ENCODE results near the gene ITPRID2.
"Not testable (repeated sequence)": the region's sequence is repeated elsewhere in the genome, so short reads cannot be mapped to it uniquely, and the experiment has no call there.

ITPRID2 gene

DNA sequence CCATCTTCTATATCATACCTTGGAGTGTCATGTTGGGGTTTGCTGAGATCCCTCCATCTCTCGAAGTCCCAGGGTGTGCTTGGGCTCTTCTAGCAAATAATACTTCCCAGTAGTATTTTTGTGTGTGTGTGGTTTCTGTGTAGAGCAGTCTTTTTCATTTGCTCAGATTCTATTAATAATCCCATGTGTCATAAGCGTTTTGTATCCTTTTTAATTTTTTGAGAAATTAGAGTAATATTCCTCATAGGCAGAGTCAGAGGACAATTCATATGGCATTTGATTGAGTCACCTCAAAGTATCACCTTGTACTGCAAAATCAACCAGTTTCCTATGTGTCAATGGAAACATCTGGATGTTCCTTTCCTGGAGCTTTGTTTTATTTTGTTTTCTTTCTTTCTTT is 56.7 kb downstream of the ITPRID2 start:
- TF ChIP-seq, protein P1, sequence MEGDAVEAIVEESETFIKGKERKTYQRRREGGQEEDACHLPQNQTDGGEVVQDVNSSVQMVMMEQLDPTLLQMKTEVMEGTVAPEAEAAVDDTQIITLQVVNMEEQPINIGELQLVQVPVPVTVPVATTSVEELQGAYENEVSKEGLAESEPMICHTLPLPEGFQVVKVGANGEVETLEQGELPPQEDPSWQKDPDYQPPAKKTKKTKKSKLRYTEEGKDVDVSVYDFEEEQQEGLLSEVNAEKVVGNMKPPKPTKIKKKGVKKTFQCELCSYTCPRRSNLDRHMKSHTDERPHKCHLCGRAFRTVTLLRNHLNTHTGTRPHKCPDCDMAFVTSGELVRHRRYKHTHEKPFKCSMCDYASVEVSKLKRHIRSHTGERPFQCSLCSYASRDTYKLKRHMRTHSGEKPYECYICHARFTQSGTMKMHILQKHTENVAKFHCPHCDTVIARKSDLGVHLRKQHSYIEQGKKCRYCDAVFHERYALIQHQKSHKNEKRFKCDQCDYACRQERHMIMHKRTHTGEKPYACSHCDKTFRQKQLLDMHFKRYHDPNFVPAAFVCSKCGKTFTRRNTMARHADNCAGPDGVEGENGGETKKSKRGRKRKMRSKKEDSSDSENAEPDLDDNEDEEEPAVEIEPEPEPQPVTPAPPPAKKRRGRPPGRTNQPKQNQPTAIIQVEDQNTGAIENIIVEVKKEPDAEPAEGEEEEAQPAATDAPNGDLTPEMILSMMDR (conservative IDR thresholded peaks at IDR 0.05; ENCODE audit: low read depth, low read length) = no peak
- no peak for DNase-seq (ENCODE audit: low read depth)
- H3K4me3 ChIP-seq (ENCODE audit: low read length) = no peak overlapping the region

DNA sequence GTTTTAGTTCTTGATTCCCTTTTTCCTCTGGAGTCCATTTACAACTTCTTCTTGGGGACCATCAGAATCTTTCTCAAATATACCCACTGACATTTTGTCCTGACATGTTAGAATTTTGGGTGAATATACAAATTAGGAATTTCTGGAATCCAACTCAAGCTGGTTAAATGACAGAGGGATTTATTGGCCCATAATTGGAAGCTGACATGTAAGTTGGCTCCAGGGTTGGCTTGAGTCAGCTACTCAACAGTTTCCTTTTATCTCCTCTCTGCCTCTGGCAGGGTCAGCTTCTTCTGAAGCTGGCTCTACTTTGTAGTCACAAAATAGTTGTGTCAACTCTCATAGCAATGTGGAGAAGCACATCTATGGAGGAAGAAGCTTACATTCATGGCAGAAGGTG is 57.5 kb downstream of the ITPRID2 start:
- H3K4me3 ChIP-seq (ENCODE audit: low read length) = no peak overlapping the region
- no peak for DNase-seq (ENCODE audit: low read depth)
- TF ChIP-seq, protein P1 (conservative IDR thresholded peaks at IDR 0.05; ENCODE audit: low read depth, low read length) = no peak

DNA sequence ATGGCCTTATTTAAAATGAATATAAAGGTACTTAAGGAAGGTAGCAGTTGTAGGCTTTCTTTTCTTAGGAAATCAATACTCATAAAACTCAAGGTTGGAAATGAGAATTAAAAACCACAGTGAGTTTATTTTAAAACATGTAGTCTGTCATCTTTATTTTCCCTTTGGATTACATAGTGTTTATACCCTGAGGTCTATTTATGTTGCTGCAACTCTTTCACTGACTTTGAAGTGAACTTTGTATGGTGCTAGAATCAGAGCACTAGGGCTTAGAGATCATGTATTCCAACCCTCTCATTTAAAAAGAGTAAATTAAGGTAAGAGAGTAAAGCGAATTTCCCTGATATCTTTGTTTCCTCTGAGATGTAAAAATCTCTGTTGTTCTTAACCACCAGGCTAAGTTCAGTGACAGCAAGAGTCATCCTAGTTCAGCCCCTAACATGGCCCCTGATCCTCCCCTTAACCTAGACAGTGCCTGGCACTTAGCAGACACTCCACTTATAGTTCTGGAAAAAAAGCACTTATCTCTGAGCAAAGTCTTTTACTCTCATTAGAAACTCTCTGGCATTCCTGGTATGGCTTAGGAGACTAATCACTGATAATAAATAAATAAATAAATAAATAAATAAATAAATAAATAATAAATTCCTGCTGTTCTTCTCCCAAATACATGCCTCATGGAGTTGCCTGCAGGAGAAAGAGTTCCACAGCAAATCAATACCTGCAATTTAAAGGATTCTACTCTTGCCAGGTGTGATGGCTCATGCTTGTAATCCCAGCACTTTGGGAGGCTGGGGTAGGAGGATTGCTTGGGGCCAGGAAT is 61.1 kb downstream of the ITPRID2 start:
- DNase-seq (ENCODE audit: low read depth) = no peak
- no peak overlapping the region for H3K4me3 ChIP-seq (ENCODE audit: low read length)
- TF ChIP-seq, protein P1 (conservative IDR thresholded peaks at IDR 0.05; ENCODE audit: low read depth, low read length) = no peak

DNA sequence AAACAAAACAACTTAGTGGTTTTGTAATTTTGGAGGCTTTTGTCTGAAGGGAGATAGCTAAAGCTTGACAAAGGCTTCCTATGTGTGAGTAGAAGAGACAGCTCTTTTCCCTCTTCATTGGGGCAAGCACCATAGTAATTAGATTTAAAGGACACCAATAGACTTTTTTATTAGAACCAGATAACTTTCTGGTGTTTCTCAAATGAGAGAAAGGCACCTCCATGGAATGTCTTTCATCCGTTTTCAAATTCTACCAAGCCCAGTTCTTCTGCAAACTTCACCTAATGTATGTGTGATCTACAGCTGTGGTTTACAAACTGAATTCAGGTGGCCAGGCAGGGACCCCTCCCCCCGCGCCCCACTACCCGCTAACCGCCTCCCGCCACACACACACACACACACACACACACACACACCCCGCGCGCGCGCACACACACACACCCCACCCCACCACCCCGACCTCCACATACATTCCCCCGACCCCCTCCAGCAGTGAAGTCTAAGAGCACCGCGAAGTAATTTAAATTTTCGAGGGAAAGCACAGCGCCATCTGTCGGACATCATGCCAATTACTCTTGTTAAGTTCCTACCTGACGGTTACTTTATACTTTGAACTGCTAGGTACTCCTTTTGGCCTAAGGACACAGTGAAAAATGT is 62.5 kb downstream of the ITPRID2 start:
- H3K4me3 ChIP-seq (ENCODE audit: low read length) = peak overlapping the region; percentile 29
- TF ChIP-seq, protein P1 (conservative IDR thresholded peaks at IDR 0.05; ENCODE audit: low read depth, low read length) = peak; percentile 74

DNA sequence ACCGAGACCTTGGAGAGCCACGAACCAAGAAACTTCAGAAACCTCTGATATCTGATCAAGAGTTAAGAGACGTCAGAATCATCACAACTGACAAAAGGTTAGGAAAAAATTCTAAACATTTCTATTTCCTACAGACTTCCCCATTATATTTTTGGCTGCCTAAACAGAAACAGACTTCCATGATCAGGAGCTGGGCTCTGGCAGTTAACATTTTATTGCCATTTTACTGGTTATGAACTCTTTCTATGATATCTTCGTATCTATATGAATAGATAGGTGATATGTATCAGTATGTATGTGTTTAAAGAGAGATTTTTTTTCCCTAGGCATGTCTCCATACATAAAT is 63.0 kb downstream of the ITPRID2 start:
- H3K4me3 ChIP-seq (ENCODE audit: low read length) = peak overlapping the region; percentile 29
- TF ChIP-seq, protein P1 (conservative IDR thresholded peaks at IDR 0.05; ENCODE audit: low read depth, low read length) = no peak
- DNase-seq (ENCODE audit: low read depth) = no peak

More for the DNA sequence above, 62.5 kb downstream of the ITPRID2 start:
- no peak for DNase-seq (ENCODE audit: low read depth)

DNA sequence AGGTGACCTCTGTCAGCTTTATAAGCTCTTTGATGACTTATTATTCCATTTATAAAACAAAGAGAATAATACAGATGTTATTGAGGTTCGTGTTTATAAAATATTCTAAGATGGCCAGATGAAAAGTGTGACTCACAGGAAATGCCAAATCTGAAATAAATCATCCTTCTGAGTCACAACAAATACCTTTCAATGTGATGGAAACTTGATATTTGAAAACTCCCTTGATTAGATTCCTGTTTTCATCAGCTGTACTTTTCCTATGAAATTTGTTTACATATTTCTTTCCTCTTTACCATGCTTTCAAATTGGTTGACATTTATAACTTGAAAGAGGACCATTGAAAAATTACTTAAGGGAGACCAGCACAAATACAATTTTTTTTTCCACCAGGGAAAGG is 63.5 kb downstream of the ITPRID2 start:
- TF ChIP-seq, protein P1 (conservative IDR thresholded peaks at IDR 0.05; ENCODE audit: low read depth, low read length) = no peak
- H3K4me3 ChIP-seq (ENCODE audit: low read length) = no peak overlapping the region

DNA sequence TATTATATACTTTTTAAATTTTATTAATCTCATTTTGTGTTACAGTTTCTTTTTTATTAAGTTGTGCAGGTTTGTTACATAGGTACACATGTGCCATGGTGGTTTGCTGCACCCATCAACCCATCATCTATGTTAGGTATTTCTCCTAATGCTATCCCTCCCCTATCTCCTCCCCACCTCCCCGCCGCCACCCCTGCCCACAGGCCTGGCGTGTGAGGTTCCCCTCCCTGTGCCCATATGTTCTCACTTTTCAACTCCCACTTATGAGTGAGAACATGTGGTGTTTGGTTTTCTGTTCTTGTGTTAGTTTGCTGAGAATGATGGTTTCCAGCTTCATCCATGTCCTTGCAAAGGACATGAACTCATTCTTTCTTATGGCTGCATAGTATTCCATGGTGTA is 64.3 kb downstream of the ITPRID2 start:
- not testable (repeated sequence) for H3K4me3 ChIP-seq (ENCODE audit: low read length); DNase-seq (ENCODE audit: low read depth)

More for the DNA sequence above, 63.5 kb downstream of the ITPRID2 start:
- DNase-seq (ENCODE audit: low read depth) = no peak

Measured in retinal pigment epithelial cell (primary cell).